Hepatocyte (in vitro differentiated cells): ENCODE results near the gene TH. TPM values are rescaled to one million over a fixed set of nuclear protein-coding genes. Genes with fewer than 3 reads are reported as not detected.
A peak's percentile ranks its signal among the peaks of the same experiment; 100 is the strongest.

ENCODE experiments used
- DNase-seq: peaks from one replicate; pipeline ENCODE4 v3.0.0-alpha.2; 2016; ENCODE audit warnings: low spot score
- H2AFZ ChIP-seq: fragments of 200-600 bp; sonication (generic); 2 replicates; pipeline ENCODE4 v1.6.0; 2016; ENCODE audit warnings: antibody characterized with exemption, mild to moderate bottlenecking
- H3K27ac ChIP-seq: fragments of 200-600 bp; sonication (generic); 2 replicates; pipeline ENCODE4 v1.5.1; 2016; ENCODE audit warnings: mild to moderate bottlenecking
- H3K27me3 ChIP-seq: fragments of 200-600 bp; sonication (generic); 2 replicates; pipeline ENCODE4 v1.6.1; 2016
- H3K36me3 ChIP-seq: fragments of 200-600 bp; sonication (generic); replicated peaks from 2 replicates; pipeline ENCODE4 v1.5.1; 2016; ENCODE audit warnings: low read depth; ENCODE audit not compliant: insufficient read depth
- H3K4me1 ChIP-seq: fragments of 200-600 bp; sonication (generic); 2 replicates; pipeline ENCODE4 v1.5.1; 2016; ENCODE audit warnings: mild to moderate bottlenecking, moderate library complexity; ENCODE audit not compliant: insufficient read depth
- H3K4me2 ChIP-seq: fragments of 200-600 bp; sonication (generic); 2 replicates; pipeline ENCODE4 v1.6.0; 2016
- H3K4me3 ChIP-seq: fragments of 200-600 bp; sonication (generic); 2 replicates; pipeline ENCODE4 v1.5.1; 2016; ENCODE audit warnings: mild to moderate bottlenecking
- H3K79me2 ChIP-seq: fragments of 200-600 bp; sonication (generic); 2 replicates; pipeline ENCODE4 v1.6.0; 2017; ENCODE audit warnings: mild to moderate bottlenecking
- H3K9me2 ChIP-seq: fragments of 200-600 bp; sonication (generic); replicated peaks from 2 replicates; pipeline ENCODE4 v1.6.0; 2017; ENCODE audit warnings: mild to moderate bottlenecking; ENCODE audit not compliant: insufficient read depth
- H3K9me3 ChIP-seq: fragments of 200-600 bp; sonication (generic); 2 replicates; pipeline ENCODE4 v1.5.1; 2016; ENCODE audit warnings: low read depth, mild to moderate bottlenecking
- H4K20me1 ChIP-seq: fragments of 200-600 bp; sonication (generic); 2 replicates; pipeline ENCODE4 v1.6.0; 2016; ENCODE audit warnings: mild to moderate bottlenecking; ENCODE audit not compliant: insufficient read depth, poor library complexity, severe bottlenecking
- CTCF ChIP-seq: fragments of 200-600 bp; sonication (generic); IDR thresholded peaks from 2 replicates; pipeline ENCODE4 v1.5.1; 2016; ENCODE audit warnings: antibody characterized with exemption, mild to moderate bottlenecking; ENCODE audit not compliant: poor library complexity
- EZH2 ChIP-seq: fragments of 200-600 bp; sonication (generic); IDR thresholded peaks from 2 replicates; pipeline ENCODE4 v1.6.1; 2016; ENCODE audit warnings: antibody characterized with exemption, mild to moderate bottlenecking, borderline replicate concordance
- EZH2phosphoT487 ChIP-seq: fragments of 200-600 bp; sonication (generic); IDR thresholded peaks from one replicate; pipeline ENCODE4 v1.6.1; 2018; ENCODE audit warnings: antibody characterized with exemption, mild to moderate bottlenecking, low read depth, moderate library complexity; ENCODE audit not compliant: unreplicated experiment, severe bottlenecking
- WGBS: methylation state at CpG from one replicate; pipeline ENCODE4 v1.1.6; 2016; ENCODE audit warnings: low lambda C conversion rate; ENCODE audit errors: missing lambda C conversion rate; 5-methylcytosine and 5-hydroxymethylcytosine counted together
- polyA plus RNA-seq: library from polyadenylated mRNA; unstranded; fragments of >200 nt; fragmentation: Nextera tagmentation; extraction: Ambion mirVana; gene quantifications from 2 replicates; pipeline ENCODE4 v1.2.1, GENCODE V29; 2016
- total RNA-seq: library from RNA; depleted of rRNA; stranded (reverse); fragments of >200 nt; gene quantifications from 2 replicates; pipeline ENCODE4 v1.2.3, GENCODE V29; 2014

The TH gene
- total RNA-seq (0.92 and 2.6 TPM in 2 replicates), polyA plus RNA-seq (5.6 and 15.3 TPM in 2 replicates)

DNA sequence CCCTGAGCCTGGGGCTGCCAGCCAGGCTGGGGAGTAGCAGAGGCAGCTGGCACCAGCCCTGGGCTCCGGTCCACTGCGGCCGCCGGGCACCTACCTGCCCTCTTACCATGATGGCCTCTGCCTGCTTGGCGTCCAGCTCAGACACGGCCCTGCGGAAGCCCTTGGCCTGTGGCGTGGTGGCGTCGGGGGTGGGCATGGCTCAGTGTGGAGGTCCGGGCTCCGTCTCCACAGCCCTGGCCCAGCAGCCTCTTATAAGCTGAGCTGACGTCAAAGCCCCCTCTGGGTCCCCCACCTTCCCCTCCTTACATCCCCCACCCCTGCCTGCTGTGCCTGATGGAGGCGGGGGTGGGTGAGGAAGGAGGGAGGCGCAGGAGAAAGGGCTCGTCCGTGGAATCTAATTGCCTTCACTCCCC is at the start of gene TH:
Gene TH, minus strand, starts transcription at position 225 of the 413 bp plus-strand sequence. Its CDS starts 29 bp downstream, at position 196.
- no peak for TF ChIP-seq CTCF
- no peak for TF ChIP-seq EZH2
- no peak for TF ChIP-seq EZH2phosphoT487
- no peak within 1 kb of the TSS for H3K27ac ChIP-seq
- no peaks in the 10 kb centered on the region for H3K9me2 ChIP-seq
- H3K4me2 ChIP-seq = no peak within 1 kb of the TSS
- H3K27me3 ChIP-seq = no peaks in the 10 kb centered on the region
- H2AFZ ChIP-seq = no peak within 1 kb of the TSS
- H3K36me3 ChIP-seq = no peaks in the 10 kb centered on the region
- H3K9me3 ChIP-seq = no peaks in the 10 kb centered on the region
- no peak within 1 kb of the TSS for H3K4me3 ChIP-seq
- DNase-seq = no peak
- H4K20me1 ChIP-seq = no peaks in the 10 kb centered on the region
- H3K4me1 ChIP-seq = peaks cover under 1% of the 10 kb centered on the region
- H3K79me2 ChIP-seq = no peaks in the 10 kb centered on the region
- 91% methylated on average over 11 of the region's 17 CpGs for WGBS

GRCh38 chr11:2221024-2221423 is 49.4 kb upstream of the TH start:
- no peak overlapping the region for H3K4me3 ChIP-seq
- peaks cover 15% of the 10 kb centered on the region for H3K4me1 ChIP-seq
- no peaks in the 10 kb centered on the region for H3K36me3 ChIP-seq
- H3K9me2 ChIP-seq = no peaks in the 10 kb centered on the region
- 85% methylated on average over 1 of the region's 1 CpG for WGBS
- no peaks in the 10 kb centered on the region for H4K20me1 ChIP-seq
- no peak overlapping the region for H3K4me2 ChIP-seq
- no peak for DNase-seq
- TF ChIP-seq EZH2 (no peak), CTCF (no peak), EZH2phosphoT487 (no peak)
- no peak overlapping the region for H2AFZ ChIP-seq
- H3K79me2 ChIP-seq = no peaks in the 10 kb centered on the region
- H3K27me3 ChIP-seq = no peaks in the 10 kb centered on the region
- no peaks in the 10 kb centered on the region for H3K9me3 ChIP-seq
- no peak overlapping the region for H3K27ac ChIP-seq

DNA sequence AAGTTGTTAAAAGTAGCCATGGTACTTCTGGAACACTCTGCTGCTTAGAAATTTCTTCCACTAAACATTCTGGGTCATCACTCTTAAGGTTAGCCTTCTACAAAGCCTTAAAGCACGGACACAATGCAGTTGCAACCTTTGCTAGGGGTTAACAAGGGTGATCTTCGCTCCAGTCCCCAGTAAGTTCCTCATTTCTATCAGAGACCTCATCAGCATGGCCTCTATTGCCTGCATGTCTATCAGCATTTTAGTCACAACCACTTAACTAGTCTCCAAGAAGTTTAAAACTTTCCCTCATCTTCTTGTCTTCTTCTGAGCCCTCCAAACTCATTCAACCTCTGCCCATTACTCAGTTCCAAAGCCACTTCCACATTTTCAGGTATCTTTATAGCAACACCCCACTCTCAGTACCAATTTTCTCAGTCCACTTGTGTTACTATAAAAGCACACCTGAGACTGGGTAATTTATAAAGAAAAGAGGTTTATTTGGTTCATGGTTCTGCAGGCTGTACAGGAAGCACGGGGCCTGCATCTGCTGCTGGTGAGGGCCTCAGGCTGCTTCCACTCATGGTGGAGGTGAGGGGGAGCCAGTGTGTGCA is 48.7 kb upstream of the TH start:
- no peaks in the 10 kb centered on the region for H3K27me3 ChIP-seq
- no peak for DNase-seq
- peak overlapping the region; percentile 57 for H3K27ac ChIP-seq
- H3K4me1 ChIP-seq = peaks cover 15% of the 10 kb centered on the region
- H3K4me2 ChIP-seq = no peak overlapping the region
- H4K20me1 ChIP-seq = no peaks in the 10 kb centered on the region
- H3K9me2 ChIP-seq = no peaks in the 10 kb centered on the region
- H2AFZ ChIP-seq = no peak overlapping the region
- no peaks in the 10 kb centered on the region for H3K9me3 ChIP-seq
- WGBS = 83% methylated on average over 3 of the region's 3 CpGs
- no peaks in the 10 kb centered on the region for H3K79me2 ChIP-seq
- no peak overlapping the region for H3K4me3 ChIP-seq
- TF ChIP-seq EZH2 (no peak), EZH2phosphoT487 (no peak), CTCF (no peak)
- H3K36me3 ChIP-seq = no peaks in the 10 kb centered on the region
